ENCODE measurements around the gene OOSP4A.
A peak's percentile ranks its signal among the peaks of the same experiment; 100 is the strongest.

The OOSP4A gene

GRCh38 chr11:59963733-59964132 is at the start of gene OOSP4A:
Gene OOSP4A (plus strand): TSS chr11:59964033. CDS start chr11:59964033, 0 bp downstream.
- no peak for DNase-seq (ENCODE audit: low read depth, low spot score)

- no peak for DNase-seq (ENCODE audit: low read depth, low spot score)
These were observed 45.4 kb upstream of the OOSP4A start for GRCh38 chr11:59918480-59918879.

- peak; percentile 57 for DNase-seq (ENCODE audit: low read depth, low spot score)
These were observed 44.7 kb upstream of the OOSP4A start for GRCh38 chr11:59918987-59919589.

GRCh38 chr11:59923813-59924212 is 40.0 kb upstream of the OOSP4A start:
- DNase-seq (ENCODE audit: low read depth, low spot score): peak; percentile 14

- no peak for DNase-seq (ENCODE audit: low read depth, low spot score)
These were observed 32.1 kb upstream of the OOSP4A start for GRCh38 chr11:59931688-59932087.

- DNase-seq (ENCODE audit: low read depth, low spot score): no peak
These were observed 25.7 kb upstream of the OOSP4A start, which contains the start of gene OOSP1 for GRCh38 chr11:59938132-59938531. Gene OOSP1 (plus strand): TSS chr11:59938432. CDS start chr11:59938455, 23 bp downstream.

GRCh38 chr11:59938718-59939117 is 25.1 kb upstream of the OOSP4A start:
- no peak for DNase-seq (ENCODE audit: low read depth, low spot score)

GRCh38 chr11:59939482-59939881 is 24.4 kb upstream of the OOSP4A start:
- no peak for DNase-seq (ENCODE audit: low read depth, low spot score)

GRCh38 chr11:59941091-59941490 is 22.7 kb upstream of the OOSP4A start:
- DNase-seq (ENCODE audit: low read depth, low spot score): no peak

GRCh38 chr11:59943997-59944714 is 19.7 kb upstream of the OOSP4A start:
- DNase-seq (ENCODE audit: low read depth, low spot score): no peak

GRCh38 chr11:59944720-59945119 is 19.1 kb upstream of the OOSP4A start:
- no peak for DNase-seq (ENCODE audit: low read depth, low spot score)

- no peak for DNase-seq (ENCODE audit: low read depth, low spot score)
These were observed 10.2 kb upstream of the OOSP4A start for GRCh38 chr11:59953463-59954218.

GRCh38 chr11:59954219-59954847 is 9.5 kb upstream of the OOSP4A start:
- no peak for DNase-seq (ENCODE audit: low read depth, low spot score)

GRCh38 chr11:59957094-59957493 is 6.7 kb upstream of the OOSP4A start:
- no peak for DNase-seq (ENCODE audit: low read depth, low spot score)

- no peak for DNase-seq (ENCODE audit: low read depth, low spot score)
These were observed 3.1 kb upstream of the OOSP4A start for GRCh38 chr11:59960502-59961381.

GRCh38 chr11:59962107-59962482 is 1.7 kb upstream of the OOSP4A start:
- DNase-seq (ENCODE audit: low read depth, low spot score): no peak

- no peak for DNase-seq (ENCODE audit: low read depth, low spot score)
These were observed 1.6 kb downstream of the OOSP4A start for GRCh38 chr11:59965424-59965823.

- no peak for DNase-seq (ENCODE audit: low read depth, low spot score)
These were observed 2.4 kb downstream of the OOSP4A start for GRCh38 chr11:59966201-59966600.

- no peak for DNase-seq (ENCODE audit: low read depth, low spot score)
These were observed 4.0 kb downstream of the OOSP4A start for GRCh38 chr11:59967677-59968394.

GRCh38 chr11:59968395-59968783 is 4.6 kb downstream of the OOSP4A start:
- DNase-seq (ENCODE audit: low read depth, low spot score): no peak

Measured in astrocyte of the hippocampus (primary cell).